ENCODE results near the gene TMEM245.

- TF ChIP-seq CTCF (IDR thresholded peaks at IDR 0.05) = no peak
- TF ChIP-seq POLR2A (IDR thresholded peaks at IDR 0.05) = no peak
These were observed 83.9 kb downstream of the TMEM245 start for GRCh38 chr9:109035684-109036423.
